Mammary epithelial cell (primary cell): ENCODE measurements around the gene LOXL1.

ENCODE experiments used
- EZH2 ChIP-seq: IDR thresholded peaks from 2 replicates; pipeline ENCODE4 v1.6.1; 2012; ENCODE audit warnings: low read length, inconsistent platforms, borderline replicate concordance
- TF ChIP-seq, protein P1 (sequence below), 2 donors: IDR thresholded peaks in 1 of 2; conservative IDR thresholded peaks in 1 of 2; 2 replicates each; pipeline ENCODE4 v1.5.1; 2011 to 2012; ENCODE audit warnings: inconsistent platforms in 2 of 2, low read length in 2 of 2, mild to moderate bottlenecking in 2 of 2, control low read depth in 1 of 2, low read depth in 1 of 2; ENCODE audit not compliant: insufficient read depth in 1 of 2; ENCODE audit errors: extremely low read depth in 1 of 2

DNA sequence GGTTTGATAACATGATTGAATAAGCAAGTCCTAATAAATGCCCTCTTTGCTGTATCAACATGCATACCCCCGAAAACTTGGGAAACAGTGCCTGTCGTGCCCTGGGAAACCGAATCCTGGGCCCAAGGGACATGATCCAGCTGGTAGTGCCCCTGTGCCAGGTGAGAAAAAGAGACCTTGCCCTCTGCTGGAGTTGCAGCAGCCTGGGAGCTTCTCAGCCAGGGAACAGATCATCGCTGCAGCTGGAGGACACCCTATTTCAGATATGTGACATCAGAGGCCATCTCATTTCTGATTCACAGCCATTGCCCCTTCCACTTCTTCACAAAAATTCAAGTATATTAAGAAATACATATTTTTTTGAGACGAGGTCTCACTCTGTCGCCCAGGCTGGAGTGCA is 33.5 kb downstream of the LOXL1 start:
- TF ChIP-seq, protein P1, sequence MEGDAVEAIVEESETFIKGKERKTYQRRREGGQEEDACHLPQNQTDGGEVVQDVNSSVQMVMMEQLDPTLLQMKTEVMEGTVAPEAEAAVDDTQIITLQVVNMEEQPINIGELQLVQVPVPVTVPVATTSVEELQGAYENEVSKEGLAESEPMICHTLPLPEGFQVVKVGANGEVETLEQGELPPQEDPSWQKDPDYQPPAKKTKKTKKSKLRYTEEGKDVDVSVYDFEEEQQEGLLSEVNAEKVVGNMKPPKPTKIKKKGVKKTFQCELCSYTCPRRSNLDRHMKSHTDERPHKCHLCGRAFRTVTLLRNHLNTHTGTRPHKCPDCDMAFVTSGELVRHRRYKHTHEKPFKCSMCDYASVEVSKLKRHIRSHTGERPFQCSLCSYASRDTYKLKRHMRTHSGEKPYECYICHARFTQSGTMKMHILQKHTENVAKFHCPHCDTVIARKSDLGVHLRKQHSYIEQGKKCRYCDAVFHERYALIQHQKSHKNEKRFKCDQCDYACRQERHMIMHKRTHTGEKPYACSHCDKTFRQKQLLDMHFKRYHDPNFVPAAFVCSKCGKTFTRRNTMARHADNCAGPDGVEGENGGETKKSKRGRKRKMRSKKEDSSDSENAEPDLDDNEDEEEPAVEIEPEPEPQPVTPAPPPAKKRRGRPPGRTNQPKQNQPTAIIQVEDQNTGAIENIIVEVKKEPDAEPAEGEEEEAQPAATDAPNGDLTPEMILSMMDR (conservative IDR thresholded peaks at IDR 0.05 in 1 of 2, IDR thresholded peaks at IDR 0.05 in 1 of 2; ENCODE audit: extremely low read depth in 1 of 2, insufficient read depth in 1 of 2, low read depth in 1 of 2, low read length in 2 of 2) = no peak
- TF ChIP-seq EZH2 = no peak
